Measurements from ENCODE around the gene ADARB2.

Gene ADARB2

GRCh38 chr10:1267568-1267967, 469.8 kb downstream of the ADARB2 start:
- no peak for DNase-seq

- DNase-seq = no peak
Observed at GRCh38 chr10:1267148-1267547, 470.2 kb downstream of the ADARB2 start.

GRCh38 chr10:1266033-1266802, 471.1 kb downstream of the ADARB2 start:
- no peak for DNase-seq

GRCh38 chr10:1264001-1264400, 473.3 kb downstream of the ADARB2 start:
- no peak for DNase-seq

GRCh38 chr10:1257274-1257673, 480.1 kb downstream of the ADARB2 start:
- DNase-seq = no peak

- DNase-seq = no peak
Observed at GRCh38 chr10:1256432-1256725, 480.9 kb downstream of the ADARB2 start.

- DNase-seq = no peak
Observed at GRCh38 chr10:1255600-1256431, 481.5 kb downstream of the ADARB2 start.

GRCh38 chr10:1255118-1255517, 482.2 kb downstream of the ADARB2 start:
- no peak for DNase-seq

GRCh38 chr10:1253523-1254353, 483.6 kb downstream of the ADARB2 start:
- DNase-seq = no peak

GRCh38 chr10:1251769-1252168, 485.6 kb downstream of the ADARB2 start:
- no peak for DNase-seq

- DNase-seq = no peak
Observed at GRCh38 chr10:1249142-1249920, 488.0 kb downstream of the ADARB2 start.

- peak; percentile 33 to 43 for DNase-seq
Observed at GRCh38 chr10:1248262-1248630, 489.1 kb downstream of the ADARB2 start.

GRCh38 chr10:1247598-1248261, 489.6 kb downstream of the ADARB2 start:
- no peak for DNase-seq

- no peak for DNase-seq
Observed at GRCh38 chr10:1244493-1244892, 492.8 kb downstream of the ADARB2 start.

GRCh38 chr10:1243486-1244234, 493.7 kb downstream of the ADARB2 start:
- no peak for DNase-seq

GRCh38 chr10:1242975-1243374, 494.4 kb downstream of the ADARB2 start:
- no peak for DNase-seq

- DNase-seq = no peak
Observed at GRCh38 chr10:1241973-1242935, 495.1 kb downstream of the ADARB2 start.

GRCh38 chr10:1241322-1241890, 495.9 kb downstream of the ADARB2 start:
- no peak for DNase-seq

GRCh38 chr10:1240341-1240775, 497.0 kb downstream of the ADARB2 start:
- DNase-seq = peak; percentile 9 to 27

GRCh38 chr10:1233031-1233430, 504.3 kb downstream of the ADARB2 start:
- DNase-seq = no peak

Data from AML-193 (cell line).